Upper lobe of left lung (tissue), 6 donors: ENCODE results near the gene ZNF709. TPM values are rescaled to one million over a fixed set of nuclear protein-coding genes. Genes with fewer than 3 reads are reported as not detected.
"Not testable (repeated sequence)": the region's sequence is repeated elsewhere in the genome, so short reads cannot be mapped to it uniquely, and the experiment has no call there.

ENCODE experiments used
- ATAC-seq, 2 donors: fragments of 200-7000 bp; cut with Tn5 transposase; one replicate each; pipeline ENCODE4 v1.9.1; 2022; ENCODE audit warnings: mild to moderate bottlenecking in 2 of 2, moderate library complexity in 2 of 2; ENCODE audit not compliant: low FRiP score in 2 of 2
- DNase-seq, 2 donors: peaks; one replicate each; pipeline ENCODE4 v3.0.0-alpha.2; 2019 to 2020
- H3K27ac ChIP-seq, 4 donors: fragments of 200-600 bp; sonication (generic); one replicate each; pipeline ENCODE4 v1.5.1; 2016 to 2019
- H3K27me3 ChIP-seq, 4 donors: fragments of 200-600 bp; sonication (generic); one replicate each; pipeline ENCODE4 v1.5.1; 2017 to 2019
- H3K36me3 ChIP-seq, 4 donors: fragments of 200-600 bp; sonication (generic); one replicate each; pipeline ENCODE4 v1.5.1; 2016 to 2019
- H3K4me1 ChIP-seq, 4 donors: fragments of 200-600 bp; sonication (generic); one replicate each; pipeline ENCODE4 v1.5.1; 2018 to 2019
- H3K4me3 ChIP-seq, 4 donors: fragments of 200-600 bp; sonication (generic); one replicate each; pipeline ENCODE4 v1.5.1; 2017 to 2019; ENCODE audit warnings: mild to moderate bottlenecking in 2 of 4, moderate library complexity in 1 of 4
- H3K9me3 ChIP-seq, 4 donors: fragments of 200-600 bp; sonication (generic); one replicate each; pipeline ENCODE4 v1.5.1; 2018 to 2019
- EP300 ChIP-seq, 4 donors: sonication (generic); formaldehyde crosslinking; IDR thresholded peaks; one replicate each; pipeline ENCODE4 v1.5.1; 2017; ENCODE audit warnings: antibody characterized with exemption in 4 of 4, control low read depth in 2 of 4
- POLR2A ChIP-seq, 4 donors: fragments of 450-650 bp; IDR thresholded peaks; one replicate each; pipeline ENCODE4 v1.5.1; 2016 to 2017; ENCODE audit warnings: antibody characterized with exemption in 4 of 4, mild to moderate bottlenecking in 2 of 4
- POLR2AphosphoS5 ChIP-seq, 2 donors: sonication (generic); formaldehyde crosslinking; IDR thresholded peaks; one replicate each; pipeline ENCODE4 v1.5.1; 2017; ENCODE audit warnings: antibody characterized with exemption in 2 of 2
- WGBS, 2 donors: methylation state at CpG; one replicate each; pipeline ENCODE4 v1.1.5; 2017 to 2018; 5-methylcytosine and 5-hydroxymethylcytosine counted together
- small RNA-seq, 4 donors: library from RNA; depleted of rRNA; stranded (forward); fragments of <200 nt; gene quantifications; one replicate each; pipeline ENCODE3, GENCODE V24; 2016
- total RNA-seq, 6 donors: library from RNA; depleted of rRNA in 4 of 6; stranded (reverse); fragments of >200 nt in 4 of 6; gene quantifications; one replicate each; pipeline versions ENCODE4 v1.1.0 to v1.2.1, GENCODE V29; 2016 to 2021
- TF ChIP-seq, protein P1 (sequence below), 6 experiments: fragments of 450-650 bp in 4 of 6; fragments of 200-600 bp in 2 of 6; sonication (generic) in 2 of 6; IDR thresholded peaks; one replicate each; pipeline ENCODE4 v1.5.1; 2016 to 2019; ENCODE audit warnings: antibody characterized with exemption in 6 of 6
- donor health status: DM: no; HTN: no; CAD: no; lungs with moderate emphysema.
- donor health status: DM: no; HTN: yes; CAD: no; lungs with severe emphysema.

Gene ZNF709
- total RNA-seq, 6 donors from 2014 or later, result 1.9 to 11.2 (median 2.5) TPM

DNA sequence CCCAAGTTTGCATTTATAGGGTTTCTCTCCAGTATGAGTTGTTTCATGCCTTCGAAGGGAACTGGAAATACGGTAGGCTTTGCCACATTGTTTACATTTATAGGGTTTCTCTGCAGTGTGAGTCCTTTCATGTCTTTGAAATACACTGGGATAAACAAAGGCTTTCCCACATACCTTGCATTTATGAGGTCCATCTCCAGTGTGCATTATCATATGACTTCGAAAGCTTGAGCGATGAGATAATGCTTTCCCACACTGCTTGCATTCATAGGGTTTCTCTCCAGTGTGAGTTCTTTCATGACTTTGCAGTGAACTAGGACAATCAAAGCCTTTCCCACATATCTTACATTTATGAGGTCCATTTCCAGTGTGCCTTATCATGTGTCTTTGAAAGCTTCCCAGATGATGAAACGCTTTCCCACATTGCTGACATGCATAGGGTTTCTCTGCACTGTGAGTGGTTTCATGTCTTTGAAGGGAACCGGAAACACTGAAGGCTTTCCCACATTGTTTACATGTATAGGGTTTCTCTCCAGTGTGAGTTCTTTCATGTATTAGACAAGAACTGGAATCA is 53.8 kb downstream of the ZNF709 start:
- 94 to 95% methylated on average over 6 of the region's 6 CpGs for WGBS, 2 donors
- H3K9me3 ChIP-seq, H3K27ac ChIP-seq, H3K4me1 ChIP-seq, ATAC-seq, H3K4me3 ChIP-seq, DNase-seq, H3K27me3 ChIP-seq: not testable (repeated sequence)
- peaks cover 0 to 20% (median 13%) of the 10 kb centered on the region in 4 donors for H3K36me3 ChIP-seq

DNA sequence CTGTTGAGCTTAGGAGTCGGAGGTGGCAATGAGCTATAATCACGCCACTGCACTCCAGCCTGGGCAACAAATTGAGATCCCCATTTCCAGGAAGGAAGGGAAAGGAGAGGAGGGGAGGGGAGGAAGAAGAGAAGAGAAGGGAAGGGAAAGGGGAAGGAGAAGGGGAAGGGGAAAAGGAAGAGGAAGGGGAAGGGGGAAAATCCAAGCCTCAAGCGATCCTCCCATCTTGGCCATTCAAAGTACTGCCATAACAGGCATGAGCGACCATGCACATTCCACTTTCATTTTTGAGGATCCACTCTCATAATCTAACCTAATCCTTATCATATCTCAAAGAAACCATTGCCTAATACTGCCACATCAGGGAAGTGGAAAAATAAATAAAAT is 58.7 kb downstream of the ZNF709 start:
- ATAC-seq, result no peak
- Histone ChIP-seq H3K27ac (no peak overlapping the region), H3K4me3 (no peak overlapping the region), H3K4me1 (no peaks in the 10 kb centered on the region), H3K9me3 (peaks cover under 1 to 5% (median 2%) of the 10 kb centered on the region in 4 donors), H3K36me3 (peaks cover 0 to 9% (median 6%) of the 10 kb centered on the region in 4 donors), H3K27me3 (no peaks in the 10 kb centered on the region)
- TF ChIP-seq EP300 (IDR thresholded peaks at IDR 0.05), result no peak
- no peak for TF ChIP-seq POLR2A (IDR thresholded peaks at IDR 0.05)
- TF ChIP-seq POLR2AphosphoS5 (IDR thresholded peaks at IDR 0.05), result no peak
- TF ChIP-seq, protein P1, sequence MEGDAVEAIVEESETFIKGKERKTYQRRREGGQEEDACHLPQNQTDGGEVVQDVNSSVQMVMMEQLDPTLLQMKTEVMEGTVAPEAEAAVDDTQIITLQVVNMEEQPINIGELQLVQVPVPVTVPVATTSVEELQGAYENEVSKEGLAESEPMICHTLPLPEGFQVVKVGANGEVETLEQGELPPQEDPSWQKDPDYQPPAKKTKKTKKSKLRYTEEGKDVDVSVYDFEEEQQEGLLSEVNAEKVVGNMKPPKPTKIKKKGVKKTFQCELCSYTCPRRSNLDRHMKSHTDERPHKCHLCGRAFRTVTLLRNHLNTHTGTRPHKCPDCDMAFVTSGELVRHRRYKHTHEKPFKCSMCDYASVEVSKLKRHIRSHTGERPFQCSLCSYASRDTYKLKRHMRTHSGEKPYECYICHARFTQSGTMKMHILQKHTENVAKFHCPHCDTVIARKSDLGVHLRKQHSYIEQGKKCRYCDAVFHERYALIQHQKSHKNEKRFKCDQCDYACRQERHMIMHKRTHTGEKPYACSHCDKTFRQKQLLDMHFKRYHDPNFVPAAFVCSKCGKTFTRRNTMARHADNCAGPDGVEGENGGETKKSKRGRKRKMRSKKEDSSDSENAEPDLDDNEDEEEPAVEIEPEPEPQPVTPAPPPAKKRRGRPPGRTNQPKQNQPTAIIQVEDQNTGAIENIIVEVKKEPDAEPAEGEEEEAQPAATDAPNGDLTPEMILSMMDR (IDR thresholded peaks at IDR 0.05), result no peak
- 93 to 97% methylated on average over 4 of the region's 4 CpGs for WGBS, 2 donors
- DNase-seq, result no peak

DNA sequence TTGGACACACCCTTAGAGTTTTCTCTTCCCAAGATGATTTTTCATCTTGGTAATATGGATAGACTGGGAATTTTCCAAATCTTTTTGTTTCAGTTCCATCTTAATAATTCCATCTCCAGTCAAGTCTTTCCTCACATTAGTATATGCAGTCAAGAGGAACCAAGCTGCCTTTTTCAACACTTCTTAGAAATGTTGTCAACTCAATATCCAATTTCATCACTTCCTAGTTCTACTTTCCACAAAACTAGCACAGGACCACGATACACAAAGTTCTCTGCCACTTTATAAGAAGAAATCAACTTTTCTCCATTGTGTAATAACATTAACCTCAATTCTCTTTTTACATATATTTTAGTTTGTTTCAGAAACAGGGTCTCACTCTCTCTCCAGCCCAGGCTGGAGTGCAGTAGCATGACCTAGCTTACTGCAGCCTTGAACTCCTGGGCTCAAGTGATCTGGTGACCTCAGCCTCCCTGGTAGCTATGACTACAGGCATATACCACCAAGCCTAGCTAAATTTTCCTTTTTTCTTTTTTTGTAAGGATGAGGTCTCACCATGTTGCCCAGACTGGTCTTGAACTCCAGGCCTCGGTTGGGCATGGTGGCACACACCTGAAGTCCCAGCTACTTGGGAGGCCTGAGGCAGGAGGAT is 59.3 kb downstream of the ZNF709 start:
- DNase-seq (no peak), ATAC-seq (no peak)
- Histone ChIP-seq H3K9me3 (no peaks in the 10 kb centered on the region), H3K4me1 (no peaks in the 10 kb centered on the region), H3K36me3 (peaks cover 0 to 4% (median 1%) of the 10 kb centered on the region in 4 donors), H3K27me3 (no peaks in the 10 kb centered on the region), H3K27ac (no peak overlapping the region), H3K4me3 (no peak overlapping the region)
- no peak for TF ChIP-seq POLR2A (IDR thresholded peaks at IDR 0.05)
- no peak for TF ChIP-seq POLR2AphosphoS5 (IDR thresholded peaks at IDR 0.05)
- TF ChIP-seq, protein P1 (IDR thresholded peaks at IDR 0.05), result no peak
- TF ChIP-seq EP300 (IDR thresholded peaks at IDR 0.05), result no peak
- WGBS, 2 donors, result 74 to 94% methylated on average over 2 of the region's 2 CpGs

DNA sequence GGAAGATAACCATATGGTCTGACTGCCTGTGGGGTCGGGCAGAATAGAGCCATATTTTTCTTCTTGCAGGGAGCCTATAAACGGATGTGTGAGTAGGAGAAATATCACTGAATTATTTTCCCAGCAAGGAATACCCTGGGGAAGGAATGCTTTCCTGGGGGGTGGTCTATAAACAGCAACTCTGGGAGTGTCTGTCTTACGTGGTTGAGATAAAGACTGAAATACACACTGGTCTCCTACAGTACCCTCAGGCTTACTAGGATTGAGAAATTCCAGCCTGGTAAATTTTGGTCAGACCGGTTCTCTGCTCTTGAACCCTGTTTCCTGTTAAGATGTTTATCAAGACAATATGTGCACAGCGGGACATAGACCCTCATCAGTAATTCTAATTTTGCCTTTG is 67.3 kb downstream of the ZNF709 start:
- not testable (repeated sequence) for H3K27me3 ChIP-seq, H3K36me3 ChIP-seq, H3K9me3 ChIP-seq, ATAC-seq, DNase-seq, H3K27ac ChIP-seq, H3K4me3 ChIP-seq, H3K4me1 ChIP-seq
- WGBS, 2 donors, result 90 to 95% methylated on average over 5 of the region's 5 CpGs

DNA sequence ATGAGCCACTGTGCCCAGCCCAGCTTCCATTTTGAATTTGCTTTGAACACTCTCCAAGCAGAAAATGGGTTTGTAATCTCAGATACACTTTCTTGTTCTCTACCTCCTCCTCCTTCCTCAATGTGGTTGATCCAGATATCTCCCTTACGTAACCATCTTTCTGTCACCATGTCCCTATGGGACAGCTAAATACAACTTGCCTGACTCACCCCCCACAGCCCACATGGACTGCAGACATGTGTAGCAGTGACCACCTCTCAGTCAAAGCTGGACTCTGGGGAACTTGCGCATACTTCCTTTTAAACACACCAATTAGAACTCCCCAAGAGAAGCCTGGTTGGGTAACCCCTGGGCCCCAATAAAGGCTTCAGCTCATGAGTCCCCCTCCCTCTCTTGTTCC is 72.7 kb downstream of the ZNF709 start:
- no peak for ATAC-seq
- Histone ChIP-seq H3K4me1 (no peaks in the 10 kb centered on the region), H3K36me3 (no peaks in the 10 kb centered on the region), H3K27ac (no peak overlapping the region), H3K4me3 (no peak overlapping the region), H3K9me3 (no peaks in the 10 kb centered on the region), H3K27me3 (no peaks in the 10 kb centered on the region)
- whole genome bisulfite sequencing, 2 donors, result 92 to 94% methylated on average over 2 of the region's 2 CpGs
- TF ChIP-seq EP300 (IDR thresholded peaks at IDR 0.05), result no peak
- TF ChIP-seq, protein P1 (IDR thresholded peaks at IDR 0.05), result no peak
- TF ChIP-seq POLR2AphosphoS5 (IDR thresholded peaks at IDR 0.05), result no peak
- TF ChIP-seq POLR2A (IDR thresholded peaks at IDR 0.05), result no peak
- DNase-seq, result no peak

Small RNA genes within 50 kb of the gene (small RNA-seq; reads per million reads assigned to genes)
- gene MTCO1P27 (0 reads per million in 4 donors), gene PPIAP20 (0 reads per million in 4 donors)

Other genes starting within 250 kb of the ZNF709 start
- gene ZNF44, start 189.9 kb downstream of the ZNF709 start, total RNA-seq, result 10 to 100 TPM; 10.2 to 22.4 (median 16.5) TPM
- gene ZNF563, start 151.2 kb downstream of the ZNF709 start, total RNA-seq, result 10 to 100 TPM in 1 of 6 donors, 1 to 10 TPM in 5; 2.0 to 21.0 (median 4.3) TPM
- gene ZNF442, start 119.1 kb downstream of the ZNF709 start, total RNA-seq, result 1 to 10 TPM in 5 of 6 donors, under 1 TPM in 1; 0.33 to 6.3 (median 2.1) TPM
- 1 to 10 TPM; 3.1 to 7.6 (median 5.4) TPM for gene ZNF799, start 83.5 kb downstream of the ZNF709 start, total RNA-seq
- gene ZNF443, start 43.8 kb downstream of the ZNF709 start, total RNA-seq, result 1 to 10 TPM; 2.7 to 9.4 (median 4.2) TPM
- 10 to 100 TPM in 4 of 6 donors, 1 to 10 TPM in 2; 5.0 to 28.3 (median 12.2) TPM for gene ZNF564, start 66.7 kb upstream of the ZNF709 start, total RNA-seq
- gene ZNF490, start 126.0 kb upstream of the ZNF709 start, total RNA-seq, result 10 to 100 TPM in 2 of 6 donors, 1 to 10 TPM in 4; 4.3 to 11.6 (median 9.0) TPM
- 10 to 100 TPM; 12.6 to 29.3 (median 21.9) TPM for gene ZNF791, start 126.1 kb upstream of the ZNF709 start, total RNA-seq
- 100 to 1,000 TPM in 5 of 6 donors, 10 to 100 TPM in 1; 56.8 to 299 (median 121) TPM for gene MAN2B1, start 181.9 kb upstream of the ZNF709 start, total RNA-seq
- 10 to 100 TPM in 2 of 6 donors, 1 to 10 TPM in 4; 6.1 to 12.9 (median 8.4) TPM for gene WDR83, start 182.0 kb upstream of the ZNF709 start, total RNA-seq
- 100 to 1,000 TPM in 2 of 6 donors, 10 to 100 TPM in 4; 71.6 to 190 (median 94.3) TPM for gene DHPS, start 197.1 kb upstream of the ZNF709 start, total RNA-seq
- gene GNG14, start 203.2 kb upstream of the ZNF709 start, total RNA-seq, result not detected
- 10 to 100 TPM in 2 of 6 donors, 1 to 10 TPM in 4; 6.5 to 13.7 (median 8.7) TPM for gene FBXW9, start 211.8 kb upstream of the ZNF709 start, total RNA-seq
- gene TNPO2, start 239.1 kb upstream of the ZNF709 start, total RNA-seq, result 100 to 1,000 TPM in 1 of 6 donors, 10 to 100 TPM in 5; 43.5 to 124 (median 46.1) TPM
- 100 to 1,000 TPM; 156 to 324 (median 261) TPM for gene TRIR, start 249.9 kb upstream of the ZNF709 start, total RNA-seq